T47D (cell line): ENCODE results near the gene IL1RAPL2.
"Not testable (repeated sequence)": the region's sequence is repeated elsewhere in the genome, so short reads cannot be mapped to it uniquely, and the experiment has no call there.

Experiments
- DNase-seq, 2 experiments: peaks; one replicate each; pipeline versions ENCODE4 v3.0.0 to v3.0.0-alpha.2; 2011 to 2012; ENCODE audit warnings: low read depth in 1 of 2, low spot score in 1 of 2
- JUND ChIP-seq: IDR thresholded peaks from 2 replicates; pipeline ENCODE4 v1.6.1; 2012; ENCODE audit warnings: low read depth
- in situ Hi-C: cut with HindIII; loops from 2 replicates; pipeline ENCODE4 v1.10.0; 2016; ENCODE audit warnings: low sequenced_read_pairs, low pct_unique_long_range_greater_than_20kb

IL1RAPL2 gene

DNA sequence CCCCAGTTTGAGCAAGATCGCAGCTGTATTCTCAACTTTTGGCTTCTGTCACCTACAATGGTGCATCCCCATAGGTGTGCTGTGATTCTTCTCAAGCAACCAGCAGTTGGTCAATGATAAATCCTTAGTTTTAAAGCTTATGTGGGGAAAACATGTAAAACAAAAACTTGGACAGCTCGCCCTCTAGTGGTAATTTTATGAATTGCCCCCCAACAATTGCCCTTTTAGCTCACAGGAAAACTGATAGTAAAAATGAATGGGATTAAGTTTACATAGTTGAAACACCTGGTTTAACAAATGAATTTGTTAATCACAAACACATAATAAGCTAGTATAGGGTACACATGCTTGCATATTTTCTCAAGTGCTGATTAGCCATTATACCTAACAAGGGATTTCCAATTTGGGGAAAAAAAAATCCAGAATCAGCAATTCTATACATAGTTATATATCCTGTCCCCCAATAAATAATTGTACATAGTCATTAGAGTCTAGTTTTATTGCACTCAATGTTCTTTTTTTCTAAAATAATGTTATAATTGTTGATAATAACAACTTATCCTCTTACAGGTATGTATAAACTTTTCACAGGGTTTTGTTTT is 624.4 kb downstream of the IL1RAPL2 start:
- in situ Hi-C loops, result no loop called here
- peak in 1 of 2 experiments; percentile 32 for DNase-seq
- no peak for TF ChIP-seq JUND

DNA sequence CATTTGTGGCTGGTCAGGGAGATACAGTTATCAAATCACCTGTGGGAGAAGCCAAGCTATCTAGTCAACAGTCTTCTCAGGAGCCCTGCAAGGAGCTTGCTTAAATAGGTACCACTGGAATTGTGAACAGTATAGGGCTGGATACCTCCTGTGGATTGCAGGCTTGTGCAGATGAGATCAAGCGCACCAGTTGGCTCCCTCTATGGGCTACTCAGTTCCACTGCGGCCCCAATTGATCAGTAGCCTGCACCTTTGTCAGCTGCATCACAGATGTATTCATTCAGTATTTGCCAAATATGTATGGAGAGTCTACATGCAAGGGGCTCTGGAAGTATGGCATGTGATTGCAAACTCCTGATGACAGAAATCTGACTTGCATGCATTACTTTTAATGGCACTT is 625.9 kb downstream of the IL1RAPL2 start:
- no peak for TF ChIP-seq JUND
- in situ Hi-C loops, result no loop called here
- DNase-seq, result peak; percentile 3 to 32

DNA sequence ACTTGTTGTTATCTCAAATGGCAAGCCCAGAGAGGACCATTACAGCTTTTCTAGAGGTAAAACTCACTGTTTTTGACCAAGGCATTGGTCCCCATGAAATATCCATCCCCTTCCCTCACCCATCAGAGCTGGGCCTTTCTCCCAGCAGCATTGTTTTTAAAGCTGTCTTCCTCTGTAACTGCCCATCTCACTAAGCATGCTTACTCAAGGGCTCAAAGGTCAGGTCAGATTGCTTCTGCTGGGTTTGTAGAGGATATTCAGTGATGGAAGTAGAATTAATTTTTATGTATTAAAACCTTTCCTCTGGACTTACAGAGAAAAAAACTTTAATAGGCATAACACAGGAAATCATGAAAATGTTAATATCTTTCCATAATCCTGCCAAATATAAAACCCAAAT is 643.4 kb downstream of the IL1RAPL2 start:
- in situ Hi-C loops, result no loop called here
- DNase-seq, result no peak
- TF ChIP-seq JUND, result no peak

DNA sequence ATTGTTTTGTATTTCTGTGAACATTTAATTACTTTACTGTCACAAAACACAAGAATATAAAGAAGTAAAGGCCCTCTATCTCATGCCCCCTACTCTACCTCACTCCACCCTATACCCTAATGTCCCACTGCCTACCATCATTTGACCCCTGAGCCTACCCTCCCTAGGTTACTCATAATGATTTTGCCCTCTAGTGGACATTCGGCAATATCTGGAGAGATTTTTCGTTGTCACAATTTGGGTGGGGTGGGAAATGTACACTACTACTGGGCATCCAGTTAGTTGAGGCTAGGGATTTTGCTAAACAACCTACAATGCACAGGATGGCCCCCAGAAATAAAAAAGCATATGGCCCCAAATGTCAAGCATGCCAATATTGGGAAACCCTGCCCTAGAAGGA is 644.3 kb downstream of the IL1RAPL2 start:
- TF ChIP-seq JUND, result no peak
- in situ Hi-C loops, result no loop called here
- no peak for DNase-seq

DNA sequence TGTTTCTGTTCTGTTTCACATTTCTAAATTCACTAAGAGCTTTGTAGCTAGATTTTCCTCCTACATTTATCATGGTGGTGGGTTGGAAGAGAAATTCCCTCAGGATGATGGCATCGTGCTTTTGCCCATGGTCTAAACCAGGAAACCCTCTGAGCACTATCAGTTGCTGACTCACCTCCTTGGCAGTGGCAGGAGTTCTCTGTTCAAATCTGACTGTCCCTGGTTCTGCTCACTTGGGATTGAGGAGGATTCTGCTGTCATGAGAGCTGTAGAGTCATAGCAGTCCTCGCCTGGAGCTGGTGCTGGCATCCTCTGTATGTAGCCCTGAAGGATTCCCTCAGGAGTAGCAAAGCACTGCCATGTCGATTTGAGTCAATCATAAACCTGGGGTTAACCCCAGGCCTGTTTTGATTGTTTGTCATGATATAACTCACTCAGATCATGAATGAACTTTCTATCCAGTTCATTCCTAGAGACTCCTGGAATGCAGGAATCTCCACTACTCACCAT is 645.1 kb downstream of the IL1RAPL2 start:
- TF ChIP-seq JUND, result no peak
- in situ Hi-C loops, result no loop called here
- no peak for DNase-seq

DNA sequence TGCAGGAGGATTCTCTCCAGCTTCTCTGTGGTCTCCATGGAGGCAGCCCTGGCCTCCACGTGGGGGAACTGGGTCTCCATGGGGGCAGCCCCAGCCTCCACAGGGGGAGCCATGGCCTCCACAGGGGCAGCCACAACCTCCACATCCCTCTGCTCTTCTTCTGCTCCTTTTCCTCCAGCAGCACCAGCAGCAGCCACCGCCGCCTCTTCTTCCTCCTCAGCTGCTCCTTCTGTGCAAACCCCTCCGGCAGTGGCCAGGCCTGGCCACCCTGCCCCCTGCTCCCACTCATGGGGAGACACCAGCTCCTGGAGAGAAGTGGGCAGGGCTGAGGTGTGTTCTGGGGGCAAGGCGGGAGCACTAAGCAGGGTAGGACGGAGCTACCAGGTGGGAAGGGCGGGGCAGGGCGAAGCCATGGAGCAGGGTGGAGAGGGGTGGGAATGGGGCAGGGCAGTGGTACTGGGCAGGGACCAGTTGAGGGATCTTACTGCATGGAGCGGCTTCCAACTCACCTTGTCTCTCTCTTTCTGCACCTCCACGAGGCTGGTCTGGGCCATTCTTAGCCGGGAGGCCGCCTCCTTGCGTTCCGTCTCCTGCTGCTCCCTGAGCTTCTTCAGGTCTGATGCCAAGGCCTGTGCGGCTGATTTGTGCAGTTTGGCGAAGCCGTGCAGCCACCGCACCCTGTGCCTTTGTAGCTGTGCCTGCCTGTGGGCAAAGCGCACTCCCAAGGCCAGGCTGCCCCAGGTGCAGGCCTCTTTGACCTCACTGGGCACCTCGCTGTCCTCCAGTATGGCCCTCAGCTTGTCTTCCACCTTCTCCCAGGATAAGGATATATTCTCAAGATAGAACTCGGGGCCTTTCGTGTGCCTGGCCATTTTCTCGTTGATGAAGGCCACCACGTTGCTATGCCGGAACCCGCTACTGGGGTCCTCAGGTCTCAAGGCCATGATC is 653.7 kb downstream of the IL1RAPL2 start:
- in situ Hi-C loops, result no loop called here
- no peak for TF ChIP-seq JUND

DNA sequence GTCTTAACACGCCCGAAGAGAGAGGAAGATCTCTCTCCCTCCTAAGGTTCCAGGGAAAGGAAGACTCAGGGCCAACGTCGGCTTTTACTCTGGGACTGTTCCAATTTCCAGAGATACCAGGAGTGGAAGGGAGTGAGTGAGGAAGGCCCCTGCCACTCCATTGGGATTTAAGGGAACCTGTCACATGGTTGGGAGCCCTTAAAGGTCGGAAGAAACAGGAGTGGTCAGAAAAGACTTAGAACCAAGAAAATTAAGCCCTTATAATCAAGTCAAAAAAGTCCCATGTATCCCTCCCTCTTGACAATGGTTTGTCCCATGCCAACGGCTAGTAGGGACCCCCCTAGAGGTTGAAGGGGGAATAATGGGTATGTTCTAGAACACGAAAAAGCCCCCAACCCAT is 654.6 kb downstream of the IL1RAPL2 start, which contains the start of gene TEX13A:
TSS of gene TEX13A (minus strand) at position 59 of the 400 bp plus-strand sequence. CDS start 297 bp downstream, outside the sequence.
- no peak for DNase-seq
- no peak for TF ChIP-seq JUND
- in situ Hi-C loops, result no loop called here

More for the DNA sequence above, 653.7 kb downstream of the IL1RAPL2 start:
- DNase-seq, result no peak

DNA sequence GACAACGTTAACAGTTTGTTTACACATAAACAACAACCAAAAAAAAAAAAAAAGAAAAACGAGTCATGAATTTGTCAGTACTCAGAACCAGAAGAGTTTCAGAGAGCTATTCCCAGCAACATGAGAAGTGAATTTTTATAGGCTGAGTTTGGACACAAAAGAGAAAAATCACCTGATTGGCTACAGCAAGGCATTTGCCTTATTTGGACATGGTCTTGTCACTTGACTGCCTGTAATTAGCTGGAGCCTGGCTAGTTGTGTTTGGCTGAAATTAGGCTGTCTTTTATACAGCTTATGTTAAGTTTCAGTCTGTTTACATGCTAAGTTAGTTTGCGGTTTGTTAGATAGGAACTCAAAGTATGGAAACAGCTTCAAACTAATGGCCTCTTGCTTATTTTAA is 655.4 kb downstream of the IL1RAPL2 start:
- peak in 1 of 2 experiments; percentile 6 for DNase-seq
- in situ Hi-C loops, result no loop called here

DNA sequence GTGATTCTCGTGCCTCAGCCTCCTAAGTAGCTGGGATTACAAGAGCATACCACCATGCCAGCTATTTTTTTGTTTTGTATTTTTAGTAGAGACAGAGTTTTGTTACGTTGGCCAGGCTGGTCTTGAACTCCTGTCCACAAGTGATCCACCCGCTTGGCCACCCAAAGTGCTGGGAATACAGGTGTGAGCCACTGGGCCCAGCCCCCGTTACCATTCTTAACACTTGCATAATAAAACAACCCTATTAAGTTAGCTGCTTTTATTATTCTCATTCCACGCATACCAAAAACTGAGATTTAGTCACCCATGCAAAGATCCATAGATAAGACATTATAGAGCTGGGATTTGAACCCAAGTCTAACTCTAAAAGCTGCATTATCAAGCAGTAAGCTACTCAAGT is 660.5 kb downstream of the IL1RAPL2 start:
- in situ Hi-C loops, result no loop called here
- no peak for TF ChIP-seq JUND
- DNase-seq, result no peak

More for the DNA sequence above, 655.4 kb downstream of the IL1RAPL2 start:
- TF ChIP-seq JUND, result no peak

DNA sequence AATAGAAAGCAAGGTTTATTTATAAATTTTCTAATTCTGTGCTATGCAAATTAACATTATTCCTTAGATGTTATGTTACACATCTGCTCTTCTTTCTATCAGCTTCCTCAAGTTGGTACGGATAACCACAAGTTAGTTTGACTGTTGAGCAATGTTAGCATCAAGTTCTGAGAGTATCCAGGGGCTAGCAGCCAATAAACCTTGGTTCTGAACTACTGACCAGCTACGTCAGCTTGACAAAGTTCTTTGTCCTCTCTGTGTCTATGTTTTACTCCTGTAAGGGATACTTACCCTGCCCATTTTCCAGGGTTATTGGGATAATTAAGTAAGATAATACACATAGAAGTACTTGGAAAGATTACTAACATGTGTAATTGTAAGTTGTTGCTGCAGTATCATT is 662.6 kb downstream of the IL1RAPL2 start:
- DNase-seq, result no peak
- in situ Hi-C loops, result no loop called here
- TF ChIP-seq JUND, result no peak

DNA sequence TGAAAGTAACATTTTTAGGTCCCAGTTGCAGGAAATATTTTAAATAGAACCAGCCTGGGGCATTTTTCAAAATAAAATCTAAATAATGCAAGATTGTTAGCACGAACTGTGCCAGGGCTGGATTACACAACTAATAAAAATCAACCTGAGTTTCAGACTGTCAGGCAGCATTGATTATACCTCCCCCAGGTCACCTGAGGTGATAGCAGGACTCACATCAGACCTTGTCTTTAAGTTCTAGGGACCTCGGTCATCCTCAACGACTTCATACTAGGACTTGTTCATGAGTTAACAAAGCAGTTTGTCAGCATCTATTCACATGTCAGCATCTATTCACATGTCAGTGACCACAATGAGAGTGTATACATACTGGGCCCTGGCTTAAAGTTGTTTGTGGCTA is 663.1 kb downstream of the IL1RAPL2 start:
- DNase-seq, result no peak
- no peak for TF ChIP-seq JUND
- in situ Hi-C loops, result no loop called here

DNA sequence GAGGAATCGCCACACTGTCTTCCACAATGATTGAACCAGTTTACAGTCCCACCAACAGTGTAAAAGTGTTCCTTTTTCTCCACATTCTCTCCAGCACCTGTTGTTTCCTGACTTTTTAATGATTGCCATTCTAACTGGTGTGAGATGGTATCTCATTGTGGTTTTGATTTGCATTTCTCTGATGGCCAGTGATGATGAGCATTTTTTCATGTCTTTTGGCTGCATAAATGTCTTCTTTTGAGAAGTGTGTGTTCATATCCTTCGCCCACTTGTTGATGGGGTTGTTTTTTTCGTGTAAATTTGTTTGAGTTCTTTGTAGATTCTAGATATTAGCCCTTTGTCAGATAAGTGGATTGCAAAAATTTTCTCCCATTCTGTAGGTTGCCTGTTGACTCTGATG is 671.4 kb downstream of the IL1RAPL2 start:
- in situ Hi-C loops, DNase-seq: not testable (repeated sequence)

DNA sequence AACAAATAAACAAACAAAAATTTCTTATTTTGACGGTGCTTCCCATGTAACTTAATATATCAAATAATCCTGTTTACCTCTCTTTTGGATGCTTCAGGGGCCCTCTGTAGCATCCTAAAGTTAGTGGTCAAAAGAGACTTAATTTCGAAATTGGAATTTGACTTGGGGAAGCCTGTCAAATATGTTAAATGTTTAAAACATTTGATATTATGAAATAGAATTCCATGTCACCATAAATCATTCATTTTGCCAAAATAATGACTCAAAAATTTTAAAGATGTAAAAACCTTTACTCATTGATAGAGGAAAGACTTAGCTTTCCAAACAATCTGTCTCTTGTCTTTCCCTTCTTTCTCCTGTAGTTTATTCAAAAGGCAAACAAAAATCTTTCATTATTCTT is 675.1 kb downstream of the IL1RAPL2 start:
- no peak for DNase-seq
- in situ Hi-C loops, result no loop called here
- no peak for TF ChIP-seq JUND
